Cardiac muscle cell (in vitro differentiated cells and primary cell): ENCODE data around the gene AHCYL2. TPM values are rescaled to one million over a fixed set of nuclear protein-coding genes. Genes with fewer than 3 reads are reported as not detected.

ENCODE experiments used
- DNase-seq, 2 donors: peaks; one replicate each; pipeline versions ENCODE4 v3.0.0 to v3.0.0-alpha.2; 2010 to 2017; ENCODE audit warnings: low read depth in 1 of 2, low spot score in 1 of 2
- H3K27ac ChIP-seq: fragments of 200-600 bp; sonication (generic); 2 replicates; pipeline ENCODE4 v1.5.1; 2016
- H3K27me3 ChIP-seq: fragments of 200-600 bp; sonication (generic); 2 replicates; pipeline ENCODE4 v1.6.0; 2016; ENCODE audit warnings: control low read depth
- H3K36me3 ChIP-seq: fragments of 200-600 bp; sonication (generic); 2 replicates; pipeline ENCODE4 v1.5.1; 2016; ENCODE audit warnings: control low read depth
- H3K4me1 ChIP-seq: fragments of 200-600 bp; sonication (generic); 2 replicates; pipeline ENCODE4 v1.8.1; 2017; ENCODE audit warnings: low read depth, mild to moderate bottlenecking, mixed run types
- H3K4me3 ChIP-seq: fragments of 200-600 bp; sonication (generic); 2 replicates; pipeline ENCODE4 v1.5.1; 2016; ENCODE audit warnings: mild to moderate bottlenecking
- H3K9me3 ChIP-seq: fragments of 200-600 bp; sonication (generic); 2 replicates; pipeline ENCODE4 v1.5.1; 2017; ENCODE audit warnings: low read depth, mild to moderate bottlenecking, control low read depth
- polyA plus RNA-seq: library from polyadenylated mRNA; unstranded; fragments of >200 nt; fragmentation: Nextera tagmentation; extraction: Ambion mirVana; gene quantifications from 2 replicates; pipeline ENCODE4 v1.2.1, GENCODE V29; 2016
- total RNA-seq: library from RNA; depleted of rRNA; stranded (reverse); fragments of >200 nt; gene quantifications from 2 replicates; pipeline ENCODE4 v1.2.3, GENCODE V29; 2016
- TF ChIP-seq, protein P1 (sequence below): IDR thresholded peaks from 2 replicates; pipeline ENCODE4 v1.5.1; 2012; ENCODE audit warnings: low read depth, mild to moderate bottlenecking, low read length

Gene AHCYL2
- 26.1 and 30.8 TPM in 2 replicates for total RNA-seq
- 25.5 and 28.5 TPM in 2 replicates for polyA plus RNA-seq

DNA sequence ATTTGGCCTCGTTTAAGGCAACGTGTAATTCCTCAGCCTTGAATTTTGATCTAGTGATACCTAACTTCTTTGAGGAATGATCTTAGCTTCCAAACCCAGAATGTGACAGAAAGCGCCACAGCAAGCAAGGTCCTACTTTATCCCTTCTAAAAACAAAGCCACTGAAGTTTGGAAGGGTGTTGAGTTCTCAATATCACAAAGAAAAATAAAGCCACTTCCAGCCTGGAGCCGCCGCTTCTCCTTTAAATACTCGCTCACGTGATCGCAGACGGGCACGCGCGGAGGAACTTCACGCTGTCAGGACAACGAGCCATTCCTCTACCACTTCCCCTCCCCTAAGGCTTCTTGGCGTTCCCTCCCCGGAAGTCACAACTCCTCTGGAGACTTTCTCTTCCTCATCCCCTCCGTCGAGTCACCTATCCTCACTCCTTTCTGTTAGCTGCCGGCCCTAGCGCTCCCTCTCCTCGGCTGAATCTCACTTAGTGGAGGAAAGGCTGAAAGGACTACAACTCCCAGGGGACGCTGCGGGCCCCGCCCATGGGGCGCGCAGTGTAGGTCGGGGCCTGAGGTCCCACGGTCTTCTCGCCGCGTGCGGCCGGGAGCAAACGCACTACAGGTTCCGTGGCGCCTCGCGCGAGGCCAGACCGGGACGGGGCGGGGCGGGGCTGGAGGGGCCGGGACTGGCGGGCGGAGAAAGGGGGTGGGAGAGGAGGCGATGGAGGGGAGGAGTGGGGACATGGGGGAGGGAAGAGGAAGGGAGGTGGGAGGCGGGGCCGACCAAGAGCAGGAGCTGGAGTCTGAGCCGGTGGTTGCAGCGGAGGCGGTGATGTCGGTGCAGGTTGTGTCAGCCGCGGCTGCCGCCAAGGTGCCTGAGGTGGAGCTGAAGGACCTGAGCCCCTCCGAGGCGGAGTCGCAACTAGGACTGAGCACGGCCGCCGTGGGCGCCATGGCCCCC, at the start of gene AHCYL2:
TSS of gene AHCYL2 (plus strand) at position 780 of the 955 bp plus-strand sequence.
- DNase-seq, result peak; percentile 98 to 99
- Histone ChIP-seq H3K27me3 (no peaks in the 10 kb centered on the region), H3K36me3 (no peaks in the 10 kb centered on the region), H3K4me3 (peak within 1 kb of the TSS; percentile 73), H3K27ac (peak within 1 kb of the TSS; percentile 65), H3K9me3 (no peaks in the 10 kb centered on the region), H3K4me1 (peaks cover 6% of the 10 kb centered on the region)
- TF ChIP-seq, protein P1, sequence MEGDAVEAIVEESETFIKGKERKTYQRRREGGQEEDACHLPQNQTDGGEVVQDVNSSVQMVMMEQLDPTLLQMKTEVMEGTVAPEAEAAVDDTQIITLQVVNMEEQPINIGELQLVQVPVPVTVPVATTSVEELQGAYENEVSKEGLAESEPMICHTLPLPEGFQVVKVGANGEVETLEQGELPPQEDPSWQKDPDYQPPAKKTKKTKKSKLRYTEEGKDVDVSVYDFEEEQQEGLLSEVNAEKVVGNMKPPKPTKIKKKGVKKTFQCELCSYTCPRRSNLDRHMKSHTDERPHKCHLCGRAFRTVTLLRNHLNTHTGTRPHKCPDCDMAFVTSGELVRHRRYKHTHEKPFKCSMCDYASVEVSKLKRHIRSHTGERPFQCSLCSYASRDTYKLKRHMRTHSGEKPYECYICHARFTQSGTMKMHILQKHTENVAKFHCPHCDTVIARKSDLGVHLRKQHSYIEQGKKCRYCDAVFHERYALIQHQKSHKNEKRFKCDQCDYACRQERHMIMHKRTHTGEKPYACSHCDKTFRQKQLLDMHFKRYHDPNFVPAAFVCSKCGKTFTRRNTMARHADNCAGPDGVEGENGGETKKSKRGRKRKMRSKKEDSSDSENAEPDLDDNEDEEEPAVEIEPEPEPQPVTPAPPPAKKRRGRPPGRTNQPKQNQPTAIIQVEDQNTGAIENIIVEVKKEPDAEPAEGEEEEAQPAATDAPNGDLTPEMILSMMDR, result no peak

DNA sequence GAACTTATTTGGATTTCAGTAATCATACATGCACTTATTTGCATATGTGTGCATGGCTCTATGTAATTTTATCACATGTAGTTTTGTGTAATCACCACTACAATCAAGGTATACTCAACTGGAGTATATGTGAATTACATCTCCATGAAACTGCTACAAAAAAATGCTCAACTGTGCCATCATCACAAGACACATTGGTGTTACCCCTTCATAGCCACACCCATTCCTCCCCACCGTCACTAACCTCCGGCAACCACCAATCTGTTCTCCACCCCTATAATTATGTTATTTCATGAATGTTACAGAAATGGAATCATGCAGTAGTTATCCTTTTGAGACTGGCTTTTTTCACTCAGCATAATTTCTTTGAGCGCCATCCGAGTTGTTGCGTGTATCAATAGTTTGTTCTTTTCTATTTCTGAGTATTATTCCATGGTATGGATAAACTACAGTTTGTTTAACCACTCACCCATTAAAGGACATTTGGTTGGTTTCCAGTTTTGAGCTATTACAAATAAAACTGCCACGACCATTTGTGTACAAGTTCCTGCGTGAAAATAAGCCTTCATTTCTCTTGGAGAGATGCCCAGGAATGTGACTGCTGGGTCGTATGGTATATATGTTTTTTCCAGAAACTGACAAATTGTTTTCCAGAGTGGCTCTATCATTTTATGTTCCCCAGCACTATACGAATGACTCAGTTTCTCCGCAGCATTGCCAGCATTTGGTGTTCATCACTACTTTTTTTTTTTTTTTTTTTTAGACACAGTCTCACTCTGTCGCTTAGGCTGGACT, 47.7 kb upstream of the AHCYL2 start:
- Histone ChIP-seq H3K27me3 (no peaks in the 10 kb centered on the region), H3K27ac (no peak overlapping the region), H3K4me3 (no peak overlapping the region), H3K36me3 (no peaks in the 10 kb centered on the region), H3K4me1 (no peaks in the 10 kb centered on the region), H3K9me3 (no peaks in the 10 kb centered on the region)
- DNase-seq, result no peak
- TF ChIP-seq, protein P1, result no peak

DNA sequence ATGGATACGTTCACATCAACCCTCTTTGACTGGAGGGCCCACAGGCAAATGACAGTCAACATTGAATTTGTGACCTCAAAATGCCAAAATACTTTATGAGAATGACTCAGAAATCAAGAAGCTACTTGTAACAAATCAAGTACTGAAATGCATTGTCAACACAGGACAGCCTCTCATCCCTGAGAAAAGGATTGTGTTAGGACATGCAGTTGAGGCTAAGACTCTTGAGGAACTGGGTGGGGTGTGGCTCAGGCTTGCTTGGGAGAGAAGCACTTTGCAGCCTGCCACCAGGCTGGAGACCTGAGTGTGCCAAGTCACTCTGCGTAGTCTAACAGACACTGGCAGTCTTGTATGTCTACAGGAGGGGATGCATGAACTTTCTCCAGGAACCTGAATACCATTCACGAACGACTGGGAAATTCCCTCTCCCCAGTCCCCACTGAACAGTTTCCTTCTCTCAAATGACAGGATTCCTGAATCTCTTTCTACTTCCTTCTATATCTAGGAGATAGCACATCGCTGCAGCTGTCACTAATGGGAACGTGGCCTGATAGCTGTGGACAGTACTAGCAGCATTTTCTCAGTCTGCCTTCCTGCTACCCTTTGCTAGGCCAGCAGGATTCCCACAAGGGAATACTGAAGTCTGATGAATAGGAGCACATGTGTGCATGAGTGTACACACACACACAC, 39.7 kb upstream of the AHCYL2 start:
- H3K9me3 ChIP-seq, result no peaks in the 10 kb centered on the region
- no peak overlapping the region for H3K27ac ChIP-seq
- no peaks in the 10 kb centered on the region for H3K36me3 ChIP-seq
- no peaks in the 10 kb centered on the region for H3K27me3 ChIP-seq
- peaks cover 21% of the 10 kb centered on the region for H3K4me1 ChIP-seq
- TF ChIP-seq, protein P1, result no peak
- DNase-seq, result no peak
- no peak overlapping the region for H3K4me3 ChIP-seq

DNA sequence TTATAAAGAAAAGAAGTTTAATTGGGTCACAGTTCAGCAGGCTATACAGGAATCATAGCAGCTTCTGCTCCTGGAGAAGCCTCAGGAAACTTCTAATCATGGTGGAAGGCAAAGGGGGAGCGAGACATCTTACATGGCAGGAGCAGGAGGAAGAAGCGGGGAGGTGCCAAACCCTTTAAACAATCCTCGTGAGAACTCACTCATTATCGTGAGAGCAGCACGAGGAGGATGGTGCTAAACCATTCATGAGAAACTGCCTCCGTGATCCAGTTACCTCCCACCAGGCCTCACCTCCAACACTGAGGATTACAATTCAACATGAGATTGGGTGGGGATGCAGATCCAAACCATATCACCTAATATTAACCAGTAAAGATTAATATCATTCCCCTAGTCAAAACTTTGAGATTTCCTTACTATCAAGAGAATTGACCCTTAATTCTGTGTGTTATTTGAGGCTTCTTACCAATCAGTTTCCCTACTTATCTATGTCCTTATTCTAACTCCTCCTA, 38.0 kb upstream of the AHCYL2 start:
- Histone ChIP-seq H3K4me1 (peaks cover 33% of the 10 kb centered on the region), H3K4me3 (no peak overlapping the region), H3K27ac (no peak overlapping the region), H3K36me3 (no peaks in the 10 kb centered on the region), H3K9me3 (no peaks in the 10 kb centered on the region), H3K27me3 (no peaks in the 10 kb centered on the region)
- TF ChIP-seq, protein P1, result no peak
- no peak for DNase-seq
